ENCODE results near the gene SHROOM4.

Gene SHROOM4, protein sequence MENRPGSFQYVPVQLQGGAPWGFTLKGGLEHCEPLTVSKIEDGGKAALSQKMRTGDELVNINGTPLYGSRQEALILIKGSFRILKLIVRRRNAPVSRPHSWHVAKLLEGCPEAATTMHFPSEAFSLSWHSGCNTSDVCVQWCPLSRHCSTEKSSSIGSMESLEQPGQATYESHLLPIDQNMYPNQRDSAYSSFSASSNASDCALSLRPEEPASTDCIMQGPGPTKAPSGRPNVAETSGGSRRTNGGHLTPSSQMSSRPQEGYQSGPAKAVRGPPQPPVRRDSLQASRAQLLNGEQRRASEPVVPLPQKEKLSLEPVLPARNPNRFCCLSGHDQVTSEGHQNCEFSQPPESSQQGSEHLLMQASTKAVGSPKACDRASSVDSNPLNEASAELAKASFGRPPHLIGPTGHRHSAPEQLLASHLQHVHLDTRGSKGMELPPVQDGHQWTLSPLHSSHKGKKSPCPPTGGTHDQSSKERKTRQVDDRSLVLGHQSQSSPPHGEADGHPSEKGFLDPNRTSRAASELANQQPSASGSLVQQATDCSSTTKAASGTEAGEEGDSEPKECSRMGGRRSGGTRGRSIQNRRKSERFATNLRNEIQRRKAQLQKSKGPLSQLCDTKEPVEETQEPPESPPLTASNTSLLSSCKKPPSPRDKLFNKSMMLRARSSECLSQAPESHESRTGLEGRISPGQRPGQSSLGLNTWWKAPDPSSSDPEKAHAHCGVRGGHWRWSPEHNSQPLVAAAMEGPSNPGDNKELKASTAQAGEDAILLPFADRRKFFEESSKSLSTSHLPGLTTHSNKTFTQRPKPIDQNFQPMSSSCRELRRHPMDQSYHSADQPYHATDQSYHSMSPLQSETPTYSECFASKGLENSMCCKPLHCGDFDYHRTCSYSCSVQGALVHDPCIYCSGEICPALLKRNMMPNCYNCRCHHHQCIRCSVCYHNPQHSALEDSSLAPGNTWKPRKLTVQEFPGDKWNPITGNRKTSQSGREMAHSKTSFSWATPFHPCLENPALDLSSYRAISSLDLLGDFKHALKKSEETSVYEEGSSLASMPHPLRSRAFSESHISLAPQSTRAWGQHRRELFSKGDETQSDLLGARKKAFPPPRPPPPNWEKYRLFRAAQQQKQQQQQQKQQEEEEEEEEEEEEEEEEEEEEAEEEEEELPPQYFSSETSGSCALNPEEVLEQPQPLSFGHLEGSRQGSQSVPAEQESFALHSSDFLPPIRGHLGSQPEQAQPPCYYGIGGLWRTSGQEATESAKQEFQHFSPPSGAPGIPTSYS (N-terminal part only)

DNA sequence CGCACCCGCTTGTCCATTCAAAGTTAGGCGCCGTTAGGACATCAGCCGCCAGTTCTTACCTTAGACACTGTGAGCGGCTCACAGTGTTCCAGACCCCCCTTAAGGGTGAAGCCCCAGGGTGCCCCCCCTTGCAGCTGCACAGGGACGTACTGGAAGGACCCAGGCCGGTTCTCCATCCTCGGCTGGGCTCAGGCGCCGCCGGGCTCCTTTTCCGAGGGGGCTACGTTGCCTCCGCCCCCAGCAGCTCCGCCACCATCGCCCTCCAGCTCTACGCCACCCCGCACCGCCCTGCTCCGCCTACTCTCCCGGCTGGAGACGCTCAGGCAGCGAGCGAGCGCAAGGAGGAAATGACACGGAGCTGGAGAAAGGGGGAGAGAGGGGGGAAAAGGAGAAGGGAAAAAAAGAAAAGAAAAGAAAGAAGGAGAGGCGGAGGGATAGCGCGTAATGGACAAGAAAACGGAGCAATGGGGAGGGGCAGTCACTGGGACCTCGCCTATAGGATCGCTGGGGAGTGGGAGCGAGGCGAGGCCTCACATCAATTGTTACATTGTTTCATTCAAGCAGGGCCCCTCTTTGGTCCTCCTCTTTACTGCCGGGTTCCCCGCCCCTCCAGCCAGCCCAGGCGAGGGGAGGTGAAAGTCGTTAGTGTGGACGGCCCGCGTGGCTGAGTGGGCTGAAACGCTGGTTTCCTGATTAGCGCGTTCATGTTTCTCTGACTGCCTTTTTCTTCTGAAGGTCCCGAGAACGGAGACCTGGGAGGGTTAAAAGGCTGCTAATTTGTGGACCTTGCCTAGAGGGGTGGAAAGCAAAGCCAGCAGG, at the start of gene SHROOM4:
SHROOM4 (minus strand) TSS at position 352 of the 819 bp plus-strand sequence; CDS start at position 176, 176 bp downstream.
- DNase-seq (ENCODE audit: low read depth, low spot score), result no peak

DNA sequence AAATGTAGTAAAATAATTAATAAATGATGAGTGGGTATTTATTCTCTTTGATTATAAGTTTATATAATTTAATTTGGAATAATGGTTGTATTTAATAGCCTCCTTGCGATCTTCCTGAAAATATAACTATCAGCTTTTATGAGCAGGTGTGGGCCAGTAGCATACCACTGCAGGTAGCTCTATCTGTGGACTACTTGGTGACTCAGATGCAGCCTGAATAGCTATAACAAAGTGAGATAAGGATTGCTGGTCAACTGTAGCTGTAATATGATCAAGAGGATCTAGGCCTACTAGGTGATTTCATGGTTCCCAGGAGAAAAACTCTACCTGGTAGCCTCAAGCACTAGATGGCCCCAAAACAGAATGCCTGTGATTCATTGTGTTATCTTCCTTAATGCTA, 49.5 kb upstream of the SHROOM4 start:
- DNase-seq (ENCODE audit: low read depth, low spot score), result no peak

DNA sequence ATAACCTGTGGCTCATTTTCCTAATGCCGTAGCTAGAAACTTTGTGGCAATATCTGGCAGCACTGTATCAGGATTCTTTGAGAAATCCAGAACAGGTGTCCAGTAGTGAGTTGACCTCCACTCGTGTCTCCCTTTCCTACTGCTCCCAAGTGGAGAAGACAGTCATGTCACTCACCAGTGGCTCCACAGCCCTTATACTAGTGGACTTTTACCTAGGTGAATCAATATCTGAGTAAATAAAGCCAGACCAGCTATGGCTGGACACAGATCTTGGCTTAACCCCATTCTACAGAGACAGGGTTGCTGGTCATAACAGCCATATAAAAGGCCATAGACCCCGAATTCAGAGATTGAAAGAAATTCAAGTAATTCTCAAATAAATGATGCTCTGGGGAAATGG, 46.5 kb upstream of the SHROOM4 start:
- no peak for DNase-seq (ENCODE audit: low read depth, low spot score)

DNA sequence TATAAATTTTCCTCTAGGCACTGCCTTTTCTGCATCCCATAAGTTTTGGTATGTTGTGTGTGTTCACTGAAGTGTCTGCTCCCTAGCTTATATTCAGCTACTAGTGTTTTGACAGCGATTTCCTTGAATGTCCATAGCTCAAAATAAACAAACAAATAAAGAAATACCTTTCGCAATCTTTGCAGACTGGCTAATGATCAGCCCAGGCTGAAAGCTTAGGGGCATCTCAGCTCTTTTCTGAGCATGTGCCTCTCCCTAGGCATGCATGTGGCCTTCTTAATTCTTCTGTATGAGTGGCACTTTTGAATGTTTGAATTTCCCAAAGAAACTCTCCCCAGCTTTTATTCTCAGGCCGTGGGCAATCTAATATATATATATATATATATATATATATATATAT, 44.6 kb upstream of the SHROOM4 start:
- DNase-seq (ENCODE audit: low read depth, low spot score), result no peak

DNA sequence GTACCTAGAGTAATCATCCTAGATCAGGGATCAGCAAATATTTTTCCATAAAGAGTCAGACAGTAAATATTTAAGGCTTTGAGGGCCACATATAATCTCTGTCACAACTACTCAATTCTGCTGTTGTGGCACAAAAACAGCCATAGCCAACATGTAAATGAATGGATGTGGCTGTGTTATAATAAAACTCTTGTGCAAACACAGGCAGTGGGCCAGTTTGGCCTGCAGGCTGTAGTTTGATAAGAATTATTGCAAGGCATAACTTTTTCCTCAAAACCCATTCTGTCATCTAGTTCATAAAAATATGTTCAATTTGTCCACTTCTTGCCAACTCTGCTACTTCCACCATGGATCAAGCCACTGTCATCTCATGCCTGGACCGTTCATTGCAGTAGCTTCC, 39.4 kb upstream of the SHROOM4 start:
- no peak for DNase-seq (ENCODE audit: low read depth, low spot score)

DNA sequence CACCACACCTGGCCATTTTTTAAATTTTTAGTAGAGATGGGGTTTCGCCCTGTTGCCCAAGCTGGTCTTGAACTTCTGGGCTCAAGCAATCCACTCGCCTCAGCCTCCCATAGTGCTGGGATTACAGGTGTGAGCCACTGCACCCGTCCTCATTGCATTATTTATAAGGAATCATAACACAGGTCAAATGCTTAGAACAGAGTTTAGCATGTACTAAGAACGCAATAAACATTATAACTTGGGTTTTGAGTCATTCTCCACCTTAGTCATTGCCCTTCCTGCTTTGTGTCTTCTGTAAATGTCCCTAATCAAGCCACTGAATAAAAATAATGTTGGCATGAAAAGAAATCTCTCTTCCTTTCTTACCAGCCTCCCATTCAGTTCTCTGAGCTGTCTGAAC, 38.5 kb upstream of the SHROOM4 start:
- no peak for DNase-seq (ENCODE audit: low read depth, low spot score)

DNA sequence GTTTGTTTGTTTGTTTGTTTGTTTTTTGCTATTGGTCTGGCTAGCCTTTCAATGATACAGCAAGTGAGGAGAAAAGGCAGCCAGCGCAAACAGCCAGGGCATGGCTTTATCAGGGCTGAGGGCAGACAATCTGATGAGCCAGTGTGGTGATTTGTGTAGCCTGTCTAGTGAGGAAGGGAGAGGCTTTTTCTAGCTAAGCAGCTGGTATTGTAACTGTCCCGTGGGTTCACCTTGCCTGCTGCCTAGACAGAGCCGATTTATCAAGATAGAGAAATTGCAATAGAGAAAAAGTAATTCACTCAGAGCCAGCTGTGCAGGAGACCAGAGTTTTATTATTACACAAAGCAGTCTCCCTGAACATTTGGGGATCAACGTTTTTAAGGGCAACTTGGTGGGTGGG, 28.2 kb upstream of the SHROOM4 start:
- no peak for DNase-seq (ENCODE audit: low read depth, low spot score)

DNA sequence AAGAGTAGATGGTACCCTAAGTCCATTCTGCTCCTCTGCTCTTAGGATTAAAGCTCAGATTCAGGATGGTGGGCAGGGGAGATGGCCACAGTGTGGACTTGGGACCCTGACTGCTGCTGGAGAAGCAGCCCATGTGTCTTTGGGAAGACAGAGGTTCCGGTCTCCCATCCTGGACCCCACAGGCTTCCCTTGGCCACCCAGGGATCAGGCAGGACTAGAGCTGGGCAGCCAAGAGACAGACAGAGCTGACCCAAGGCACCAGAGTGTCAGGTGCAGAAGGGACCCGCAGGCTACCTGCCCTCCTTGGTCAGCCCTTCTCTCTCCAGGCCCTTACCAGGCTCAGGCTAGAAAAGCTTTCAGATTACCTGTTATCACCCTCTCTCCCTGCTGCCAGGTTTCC, 25.7 kb upstream of the SHROOM4 start:
- DNase-seq (ENCODE audit: low read depth, low spot score), result no peak

DNA sequence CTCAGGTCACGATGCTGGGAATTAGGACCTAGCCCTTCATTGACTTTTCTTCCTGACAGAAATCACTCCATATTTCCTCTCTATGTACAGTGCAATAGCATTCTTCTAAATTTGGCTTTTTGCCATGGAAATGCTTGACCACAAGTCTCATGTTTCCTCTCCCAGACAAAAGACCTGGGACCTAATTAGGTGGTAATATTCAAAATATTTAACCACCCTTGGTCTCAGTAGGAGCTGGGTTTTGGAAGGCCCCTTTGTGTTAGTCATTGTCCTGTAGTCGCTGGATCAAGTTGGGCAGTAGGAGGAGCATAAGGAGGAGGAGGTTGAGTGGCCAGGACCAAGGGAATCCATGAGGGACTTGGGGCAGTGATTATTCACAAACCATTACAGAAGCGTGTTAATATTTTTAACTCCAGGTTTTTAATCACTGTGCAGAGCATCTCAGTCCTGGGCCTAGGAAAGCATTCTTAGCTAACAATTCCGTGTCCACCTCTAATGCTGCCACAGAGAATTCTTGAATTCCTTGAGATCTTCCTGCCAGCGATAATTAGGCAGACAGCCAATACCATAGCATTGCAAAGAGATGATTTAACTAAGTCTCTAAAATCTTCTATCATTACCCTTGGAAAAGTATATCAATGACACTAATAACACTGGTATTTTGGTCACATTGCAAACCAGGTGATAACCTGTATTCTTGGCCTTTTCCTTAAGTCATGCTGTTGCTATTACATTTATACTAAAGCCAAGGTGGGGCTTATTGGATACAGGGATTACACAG, 25.0 kb upstream of the SHROOM4 start:
- DNase-seq (ENCODE audit: low read depth, low spot score), result no peak

DNA sequence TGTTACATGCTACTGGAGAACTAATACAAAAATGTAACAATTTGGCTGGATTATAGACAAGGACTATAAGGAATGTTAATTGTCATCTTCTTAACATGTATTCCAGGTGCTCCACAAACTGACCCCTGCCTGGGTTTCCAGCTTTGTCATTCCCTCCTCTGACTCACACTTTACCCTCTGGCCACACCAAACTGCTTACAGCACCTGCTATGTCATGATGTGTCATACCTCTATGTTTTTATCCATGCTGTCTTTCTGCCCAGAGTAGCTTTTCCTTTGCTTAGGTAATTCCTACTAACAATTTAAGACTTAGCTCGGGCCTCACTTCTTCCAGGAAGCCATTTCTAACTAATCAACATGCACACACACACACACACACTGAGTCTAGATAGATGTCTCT, 14.0 kb upstream of the SHROOM4 start:
- no peak for DNase-seq (ENCODE audit: low read depth, low spot score)

DNA sequence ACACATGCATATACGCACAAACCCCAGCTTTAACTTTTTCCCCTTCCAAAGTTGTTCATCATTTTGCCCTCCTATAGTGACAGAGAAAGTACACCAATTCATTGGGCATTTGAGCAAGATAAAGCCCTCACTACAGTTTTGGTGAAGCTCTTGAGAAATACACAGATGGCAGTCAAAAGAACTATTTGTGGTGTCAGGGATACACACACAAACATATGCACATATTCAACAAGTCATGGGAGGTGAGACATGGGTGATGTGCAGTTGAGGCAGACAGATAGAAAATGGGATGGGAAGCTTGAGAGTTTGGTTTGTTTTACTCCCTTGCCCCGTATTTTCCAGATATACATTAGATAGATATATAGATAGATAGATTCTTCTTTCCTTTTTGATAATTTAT, 11.8 kb upstream of the SHROOM4 start:
- no peak for DNase-seq (ENCODE audit: low read depth, low spot score)

DNA sequence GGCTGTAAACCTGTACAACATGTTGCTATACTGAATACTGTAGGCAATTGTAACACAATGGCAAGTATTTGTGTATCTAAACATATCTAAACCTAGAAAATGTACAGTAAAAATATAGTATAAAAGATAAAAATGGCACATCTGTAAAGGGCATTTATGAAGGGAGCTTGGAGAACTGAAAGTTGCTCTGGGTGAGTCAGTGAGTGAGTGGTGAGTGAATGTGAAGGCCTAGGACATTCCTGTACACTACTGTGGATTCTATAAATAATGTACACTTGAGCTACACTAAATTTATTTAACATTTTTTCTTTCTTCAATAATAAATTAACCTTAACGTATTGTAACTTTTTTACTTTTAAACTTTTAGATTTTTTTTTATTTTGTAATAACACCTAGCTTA, 5.0 kb upstream of the SHROOM4 start:
- DNase-seq (ENCODE audit: low read depth, low spot score), result no peak

DNA sequence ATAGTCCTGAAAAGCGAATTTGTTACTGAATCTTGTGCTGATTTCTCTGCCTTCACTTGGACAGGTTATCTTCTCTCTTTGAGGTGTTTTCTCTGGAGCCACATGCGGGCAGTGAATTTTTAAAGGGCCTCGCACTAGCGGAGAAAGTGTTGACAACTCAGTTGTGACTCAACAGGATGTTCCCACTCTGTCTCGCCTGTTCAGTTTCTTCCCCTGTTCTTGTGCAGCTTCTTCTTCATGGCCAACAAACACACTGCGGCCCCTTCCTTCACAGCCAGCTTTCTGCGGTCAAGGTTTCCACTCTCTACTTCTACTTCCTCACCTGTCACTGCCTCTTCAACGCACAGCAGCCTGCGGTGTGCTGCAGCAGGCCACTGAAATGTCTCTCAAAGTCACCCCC, 1.1 kb upstream of the SHROOM4 start:
- no peak for DNase-seq (ENCODE audit: low read depth, low spot score)

DNA sequence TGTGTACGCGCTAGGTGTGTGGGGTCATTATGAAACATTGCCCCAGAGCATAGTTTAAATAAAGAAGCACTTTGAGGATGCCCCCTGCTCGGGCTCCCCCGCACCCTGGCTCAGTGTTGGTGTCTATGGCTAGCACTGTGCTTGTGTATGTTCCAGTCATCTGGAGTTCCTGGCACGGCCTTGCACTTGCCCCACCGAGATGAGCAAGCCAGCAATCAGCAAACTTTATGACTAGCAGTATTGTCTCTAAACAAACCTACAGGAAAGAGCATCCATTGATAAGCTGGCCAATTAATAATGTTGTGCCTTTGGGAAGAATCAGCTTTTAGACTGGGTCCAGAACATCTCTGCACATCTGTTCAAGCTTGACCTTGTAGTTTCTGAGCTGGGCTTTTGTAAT, 707 bp upstream of the SHROOM4 start:
- DNase-seq (ENCODE audit: low read depth, low spot score), result no peak

DNA sequence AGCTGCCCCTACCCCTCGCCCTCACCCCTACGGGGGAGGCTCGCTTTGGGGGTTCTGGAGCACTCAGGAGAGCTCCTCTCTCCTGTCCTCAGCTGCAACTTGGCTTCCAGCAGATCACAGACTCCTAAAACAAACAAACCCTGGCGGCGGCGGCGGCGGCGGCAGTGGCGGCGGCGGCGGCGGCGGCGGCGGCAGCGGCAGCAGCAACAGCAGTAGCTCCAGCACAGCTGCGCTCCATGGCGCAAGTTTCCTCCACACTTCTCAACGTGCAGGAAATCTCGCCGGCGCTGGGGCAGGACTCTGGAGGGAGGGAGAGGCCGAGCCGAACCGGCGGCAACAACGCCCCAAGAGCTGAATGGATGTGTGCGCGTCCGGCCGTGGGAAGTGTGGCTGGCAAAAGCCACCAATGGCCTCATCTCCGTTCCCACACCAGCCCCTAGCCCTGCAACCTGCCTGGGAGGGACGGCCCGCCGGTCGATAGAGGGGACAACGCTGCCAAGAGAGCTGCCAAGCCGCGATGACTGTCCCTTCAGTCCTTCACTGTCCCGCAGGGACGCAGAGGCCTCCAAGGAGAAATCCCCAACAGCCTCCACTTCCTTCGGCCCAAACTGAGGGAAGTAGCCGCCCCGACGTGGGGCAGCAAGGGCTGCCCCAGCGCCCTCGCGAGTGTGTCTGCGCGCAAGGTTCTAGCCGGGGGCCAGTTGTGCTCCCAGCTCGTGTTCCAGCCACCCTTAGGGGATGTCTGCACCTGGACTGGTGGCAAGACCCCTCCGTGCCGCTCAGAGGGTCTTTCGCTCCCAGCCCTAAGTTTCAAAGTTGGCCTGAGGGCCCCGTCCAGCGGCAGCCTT, 775 bp downstream of the SHROOM4 start:
- no peak for DNase-seq (ENCODE audit: low read depth, low spot score)

DNA sequence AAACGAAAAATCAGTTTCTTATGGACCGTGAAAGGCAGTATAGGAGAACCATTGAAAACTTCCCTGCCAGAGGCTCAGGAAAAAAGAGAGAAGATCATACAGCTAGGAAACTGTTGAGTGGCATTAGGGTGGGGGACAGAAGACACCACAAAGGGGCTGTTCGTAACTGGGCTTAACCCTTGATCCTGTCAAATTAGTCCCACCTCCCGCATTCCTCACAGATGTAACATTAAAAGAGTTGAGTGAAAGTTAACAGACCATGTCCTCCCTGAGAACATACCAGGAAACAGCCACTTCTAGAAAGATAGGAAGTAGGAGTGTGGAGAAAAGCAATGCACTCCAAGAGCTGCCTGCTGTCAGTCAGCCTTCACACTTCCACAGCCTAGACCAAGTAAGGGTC, 8.7 kb downstream of the SHROOM4 start:
- no peak for DNase-seq (ENCODE audit: low read depth, low spot score)

DNA sequence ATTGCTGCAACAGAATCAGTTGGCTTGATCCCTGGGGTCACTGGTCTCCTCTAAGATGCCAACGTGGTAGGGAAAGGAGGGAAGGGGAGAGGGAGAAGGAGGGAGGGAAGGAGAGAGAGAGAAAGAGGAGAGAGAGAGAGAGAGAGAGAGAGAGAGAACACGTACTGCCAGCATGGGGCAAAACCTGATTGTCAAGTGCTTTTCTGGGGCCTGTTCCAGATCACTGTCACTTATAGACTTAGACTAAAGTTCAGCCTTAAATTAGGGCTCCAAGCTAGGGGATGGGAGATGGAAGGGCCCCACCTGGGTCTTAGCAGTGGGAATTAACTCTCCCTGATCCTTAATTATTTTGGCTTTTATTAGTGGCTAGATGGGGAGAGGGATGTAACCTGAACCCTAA, 12.9 kb downstream of the SHROOM4 start:
- DNase-seq (ENCODE audit: low read depth, low spot score), result no peak

DNA sequence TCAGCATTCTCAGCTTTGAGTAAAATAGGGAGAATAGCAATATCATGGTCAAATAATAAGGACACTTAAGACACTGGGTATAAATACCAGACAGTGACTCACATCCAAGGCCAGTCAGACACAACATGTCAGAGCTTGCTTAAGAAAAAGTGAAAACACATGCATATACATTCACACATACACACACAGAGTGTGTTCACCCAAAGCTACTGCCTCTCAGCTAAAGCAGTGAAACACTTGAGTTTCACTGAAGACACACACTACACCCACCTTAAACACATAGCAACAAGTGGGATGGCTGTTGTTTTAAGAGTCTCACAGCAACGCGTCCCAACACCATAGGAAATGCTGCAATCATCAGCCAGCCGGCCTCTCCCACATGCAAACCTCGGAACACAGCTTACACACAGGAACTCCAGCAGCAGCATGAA, 14.4 kb downstream of the SHROOM4 start:
- no peak for DNase-seq (ENCODE audit: low read depth, low spot score)

DNA sequence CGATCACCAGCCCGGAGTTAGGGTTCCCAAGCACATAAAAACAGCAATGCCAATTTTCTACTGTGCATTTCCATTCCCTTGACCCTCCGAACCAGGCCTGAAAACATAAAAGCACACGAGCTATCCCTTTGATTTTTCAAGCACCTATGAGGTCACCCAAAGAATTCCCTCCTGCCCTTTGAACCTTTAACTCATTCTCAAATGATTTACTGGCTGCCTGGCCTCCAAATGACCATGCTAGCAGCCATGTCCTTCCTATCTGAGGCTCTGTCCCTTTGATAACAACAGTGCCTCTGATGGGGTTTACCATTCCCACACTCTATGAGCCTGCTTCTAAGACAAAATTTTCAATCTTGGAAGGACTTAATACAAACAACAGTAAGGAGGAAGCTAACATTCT, 15.2 kb downstream of the SHROOM4 start:
- no peak for DNase-seq (ENCODE audit: low read depth, low spot score)
